ENCODE measurements around the gene SMTN.

GRCh38 chr22:31126869-31127175, 45.7 kb downstream of the SMTN start:
- TF ChIP-seq POLR2A (IDR thresholded peaks at IDR 0.05) (no peak), POLR2AphosphoS5 (IDR thresholded peaks at IDR 0.05) (no peak), EP300 (IDR thresholded peaks at IDR 0.05) (no peak)
- TF ChIP-seq, protein P1, sequence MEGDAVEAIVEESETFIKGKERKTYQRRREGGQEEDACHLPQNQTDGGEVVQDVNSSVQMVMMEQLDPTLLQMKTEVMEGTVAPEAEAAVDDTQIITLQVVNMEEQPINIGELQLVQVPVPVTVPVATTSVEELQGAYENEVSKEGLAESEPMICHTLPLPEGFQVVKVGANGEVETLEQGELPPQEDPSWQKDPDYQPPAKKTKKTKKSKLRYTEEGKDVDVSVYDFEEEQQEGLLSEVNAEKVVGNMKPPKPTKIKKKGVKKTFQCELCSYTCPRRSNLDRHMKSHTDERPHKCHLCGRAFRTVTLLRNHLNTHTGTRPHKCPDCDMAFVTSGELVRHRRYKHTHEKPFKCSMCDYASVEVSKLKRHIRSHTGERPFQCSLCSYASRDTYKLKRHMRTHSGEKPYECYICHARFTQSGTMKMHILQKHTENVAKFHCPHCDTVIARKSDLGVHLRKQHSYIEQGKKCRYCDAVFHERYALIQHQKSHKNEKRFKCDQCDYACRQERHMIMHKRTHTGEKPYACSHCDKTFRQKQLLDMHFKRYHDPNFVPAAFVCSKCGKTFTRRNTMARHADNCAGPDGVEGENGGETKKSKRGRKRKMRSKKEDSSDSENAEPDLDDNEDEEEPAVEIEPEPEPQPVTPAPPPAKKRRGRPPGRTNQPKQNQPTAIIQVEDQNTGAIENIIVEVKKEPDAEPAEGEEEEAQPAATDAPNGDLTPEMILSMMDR (IDR thresholded peaks at IDR 0.05) = no peak

All from upper lobe of left lung (tissue), 4 donors.